Spleen (tissue), 7 donors: ENCODE results near the gene PIR.

Experiments used
- CTCF ChIP-seq, 11 experiments: fragments of 200-600 bp in 7 of 11; fragments of 450-650 bp in 4 of 11; sonication (generic) in 4 of 11; IDR thresholded peaks in 8 of 11; conservative IDR thresholded peaks in 3 of 11; 1 replicate in 7 of 11; 2 replicates in 4 of 11; pipeline versions ENCODE4 v1.4.0 to v1.8.0; 2016 to 2021; ENCODE audit warnings: antibody characterized with exemption in 11 of 11, inconsistent platforms in 4 of 11, mild to moderate bottlenecking in 1 of 11
- POLR2AphosphoS5 ChIP-seq, 3 donors: sonication (generic); formaldehyde crosslinking; IDR thresholded peaks; one replicate each; pipeline ENCODE4 v1.5.1; 2017; ENCODE audit warnings: antibody characterized with exemption in 3 of 3
- donor health status: DM: no; HTN: no; CAD: no; lungs with moderate emphysema.
- donor health status: DM: no; HTN: no; CAD: no.
- donor health status: DM: no; HTN: no; CAD: no.

- no peak for TF ChIP-seq CTCF (IDR thresholded peaks at IDR 0.05 in 8 of 11, conservative IDR thresholded peaks at IDR 0.05 in 3 of 11)
- no peak for TF ChIP-seq POLR2AphosphoS5 (IDR thresholded peaks at IDR 0.05)
Observed at GRCh38 chrX:15416133-15416993, 76.8 kb downstream of the PIR start.
